ENCODE measurements around the gene GTPBP2.
A peak's percentile ranks its signal among the peaks of the same experiment; 100 is the strongest.
"Not testable (repeated sequence)": the region's sequence is repeated elsewhere in the genome, so short reads cannot be mapped to it uniquely, and the experiment has no call there.

Gene GTPBP2

DNA sequence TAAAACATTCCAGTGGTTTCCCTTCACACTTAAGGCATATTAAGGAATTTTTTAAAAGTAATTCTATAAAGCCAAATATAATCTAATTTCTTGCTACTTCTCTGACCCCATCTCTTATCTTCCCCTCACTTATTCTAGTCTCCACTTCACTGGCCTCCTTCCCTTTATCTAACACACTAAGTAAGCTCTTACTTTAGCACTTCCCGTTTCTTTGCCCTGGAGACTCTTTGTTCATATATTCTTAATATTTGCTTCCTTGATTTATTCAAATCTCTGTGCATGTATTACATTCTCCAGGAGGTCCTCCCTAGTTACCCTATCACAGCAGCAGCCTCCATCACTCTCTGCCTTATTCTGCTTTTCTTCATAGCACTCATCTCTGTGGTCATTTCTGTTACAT, 20.3 kb downstream of the GTPBP2 start:
- H3K4me3 ChIP-seq (ENCODE audit: low read length) = no peak overlapping the region
- DNase-seq (ENCODE audit: low read depth) = no peak
- no peak for TF ChIP-seq CTCF (conservative IDR thresholded peaks at IDR 0.05; ENCODE audit: low read depth, low read length)

- TF ChIP-seq CTCF (conservative IDR thresholded peaks at IDR 0.05; ENCODE audit: low read depth, low read length) = peak; percentile 87
- no peak overlapping the region for H3K4me3 ChIP-seq (ENCODE audit: low read length)
- peak; percentile 50 for DNase-seq (ENCODE audit: low read depth)
Observed at GRCh38 chr6:43608310-43608763, 20.7 kb downstream of the GTPBP2 start.

- H3K4me3 ChIP-seq (ENCODE audit: low read length) = no peak overlapping the region
- no peak for DNase-seq (ENCODE audit: low read depth)
- TF ChIP-seq CTCF (conservative IDR thresholded peaks at IDR 0.05; ENCODE audit: low read depth, low read length) = no peak
Observed at GRCh38 chr6:43606019-43606418, 23.0 kb downstream of the GTPBP2 start.

DNA sequence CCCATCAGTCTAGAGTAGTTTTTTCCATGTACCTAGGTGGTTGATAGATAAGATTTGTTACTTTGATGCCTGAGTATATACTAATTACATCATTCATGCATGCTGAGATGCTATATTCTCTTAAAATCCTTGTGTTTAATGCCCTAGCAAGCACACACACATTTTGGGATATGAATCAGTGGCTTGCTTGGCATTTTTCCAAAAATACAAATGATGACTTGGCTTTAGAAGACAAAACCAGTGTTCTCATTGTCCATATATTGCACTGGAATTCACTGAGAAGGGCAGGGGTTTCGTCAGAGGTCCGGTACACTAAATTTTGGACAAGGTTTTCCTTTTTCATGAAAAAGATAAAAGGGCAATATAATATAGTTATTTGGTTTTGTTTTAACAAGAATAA, 24.9 kb downstream of the GTPBP2 start:
- TF ChIP-seq CTCF (conservative IDR thresholded peaks at IDR 0.05; ENCODE audit: low read depth, low read length) = no peak
- DNase-seq (ENCODE audit: low read depth) = no peak
- no peak overlapping the region for H3K4me3 ChIP-seq (ENCODE audit: low read length)

DNA sequence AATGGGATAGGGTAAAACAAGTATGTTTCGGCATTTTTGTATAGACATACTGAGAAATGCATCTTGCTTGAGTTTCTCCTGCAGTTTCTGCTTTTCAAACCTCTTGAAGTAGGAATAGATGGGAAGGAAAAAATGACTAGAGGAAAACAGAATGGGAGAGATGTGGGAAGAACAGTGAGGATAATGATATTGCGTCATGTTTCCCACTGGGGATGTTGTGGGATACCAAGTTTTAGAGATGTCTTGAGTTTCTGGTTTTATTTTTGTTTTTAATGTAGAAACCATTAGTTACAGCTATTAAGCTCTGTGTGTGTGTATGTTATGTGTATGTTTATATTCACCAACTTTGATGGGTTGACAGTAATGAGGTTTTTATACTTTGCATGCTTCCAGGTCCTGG, 28.5 kb downstream of the GTPBP2 start:
- TF ChIP-seq CTCF (conservative IDR thresholded peaks at IDR 0.05; ENCODE audit: low read depth, low read length) = no peak
- no peak overlapping the region for H3K4me3 ChIP-seq (ENCODE audit: low read length)
- DNase-seq (ENCODE audit: low read depth) = no peak

- TF ChIP-seq CTCF (conservative IDR thresholded peaks at IDR 0.05; ENCODE audit: low read depth, low read length) = no peak
- DNase-seq (ENCODE audit: low read depth) = no peak
- no peak overlapping the region for H3K4me3 ChIP-seq (ENCODE audit: low read length)
Observed at GRCh38 chr6:43593938-43594337, 35.1 kb downstream of the GTPBP2 start.

- H3K4me3 ChIP-seq (ENCODE audit: low read length); DNase-seq (ENCODE audit: low read depth): not testable (repeated sequence)
Observed at GRCh38 chr6:43589564-43589963, 39.5 kb downstream of the GTPBP2 start.

DNA sequence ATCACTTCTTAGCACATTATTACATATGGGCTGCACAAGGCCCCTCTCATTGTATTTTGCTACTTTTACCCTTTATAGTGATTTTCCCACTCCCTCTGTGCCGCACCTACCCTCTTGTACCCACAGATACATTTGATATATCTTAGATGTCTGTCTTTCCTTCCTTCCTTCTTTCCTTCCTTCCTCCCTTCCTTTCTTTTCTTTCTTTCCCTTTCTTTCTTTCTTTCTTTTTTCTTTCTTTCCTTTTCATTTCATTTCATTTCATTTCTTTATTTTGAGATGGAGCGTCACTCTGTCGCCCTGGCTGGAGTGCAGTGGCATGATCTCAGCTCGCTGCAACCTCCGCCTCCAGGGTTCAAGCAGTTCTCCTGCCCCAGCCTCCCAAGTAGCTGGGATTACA, 40.9 kb downstream of the GTPBP2 start:
- TF ChIP-seq CTCF (conservative IDR thresholded peaks at IDR 0.05; ENCODE audit: low read depth, low read length) = no peak
- H3K4me3 ChIP-seq (ENCODE audit: low read length) = no peak overlapping the region
- DNase-seq (ENCODE audit: low read depth) = no peak

Data from retinal pigment epithelial cell (primary cell).